ENCODE data around the gene PTPRN2.

- TF ChIP-seq CTCF (conservative IDR thresholded peaks at IDR 0.05) (no peak), EZH2 (IDR thresholded peaks at IDR 0.05; ENCODE audit: low read depth) (no peak)
These were observed 737.9 kb downstream of the PTPRN2 start for GRCh38 chr7:157849726-157850125.

Measured in PC-9 (cell line).